Astrocyte (in vitro differentiated cells and primary cell): ENCODE results near the gene RBBP7. TPM values are rescaled to one million over a fixed set of nuclear protein-coding genes. Genes with fewer than 3 reads are reported as not detected.

Source experiments
- DNase-seq: peaks from one replicate; pipeline ENCODE4 v3.0.0-alpha.2; 2010; ENCODE audit warnings: low read depth
- FAIRE-seq: peaks from 2 replicates; lab custom pipeline; 2011; peaks lifted over from hg19 to GRCh38; lab: Jason Lieb, UNC
- H2AFZ ChIP-seq: 2 replicates; pipeline ENCODE4 v1.6.0; 2012; ENCODE audit warnings: low read depth, low read length, inconsistent platforms
- H3K27ac ChIP-seq: 2 replicates; pipeline ENCODE4 v1.5.1; 2011; ENCODE audit warnings: low read depth, low read length, inconsistent platforms
- H3K27me3 ChIP-seq: 2 replicates; pipeline ENCODE4 v1.6.0; 2011; ENCODE audit warnings: low read length, inconsistent platforms; ENCODE audit not compliant: insufficient read depth
- H3K36me3 ChIP-seq: 2 replicates; pipeline ENCODE4 v1.5.1; 2011; ENCODE audit warnings: low read length, inconsistent platforms; ENCODE audit not compliant: insufficient read depth
- H3K4me1 ChIP-seq: 2 replicates; pipeline ENCODE4 v1.5.1; 2011; ENCODE audit warnings: low read length, inconsistent platforms; ENCODE audit not compliant: insufficient read depth
- H3K4me2 ChIP-seq: 2 replicates; pipeline ENCODE4 v1.6.0; 2012; ENCODE audit warnings: low read length, inconsistent platforms
- H3K4me3 ChIP-seq: 2 replicates; pipeline ENCODE4 v1.5.1; 2011; ENCODE audit warnings: low read depth, mild to moderate bottlenecking, low read length, inconsistent platforms; ENCODE audit not compliant: insufficient read depth
- H3K79me2 ChIP-seq: 2 replicates; pipeline ENCODE4 v1.6.0; 2012; ENCODE audit warnings: mild to moderate bottlenecking, low read length, inconsistent platforms; ENCODE audit not compliant: insufficient read depth
- H3K9ac ChIP-seq: 2 replicates; pipeline ENCODE4 v1.6.0; 2012; ENCODE audit warnings: mild to moderate bottlenecking, low read length, inconsistent platforms
- H3K9me3 ChIP-seq: 2 replicates; pipeline ENCODE4 v1.5.1; 2012; ENCODE audit warnings: low read depth, mild to moderate bottlenecking, low read length, inconsistent platforms; ENCODE audit not compliant: insufficient read depth
- H4K20me1 ChIP-seq: 2 replicates; pipeline ENCODE4 v1.6.0; 2012; ENCODE audit warnings: low read length, inconsistent platforms; ENCODE audit not compliant: insufficient read depth
- H3K27ac Mint-ChIP-seq: one replicate; pipeline ENCODE4 v1.8.0; 2021; ENCODE audit warnings: mild to moderate bottlenecking, mixed read lengths; ENCODE audit not compliant: unreplicated experiment
- H3K27me3 Mint-ChIP-seq: one replicate; pipeline ENCODE4 v1.8.0; 2021; ENCODE audit warnings: low read depth, mixed read lengths; ENCODE audit not compliant: unreplicated experiment
- H3K36me3 Mint-ChIP-seq: one replicate; pipeline ENCODE4 v1.8.0; 2021; ENCODE audit warnings: low read depth, mixed read lengths; ENCODE audit not compliant: unreplicated experiment
- H3K4me1 Mint-ChIP-seq: one replicate; pipeline ENCODE4 v1.8.0; 2021; ENCODE audit warnings: low read depth, mixed read lengths; ENCODE audit not compliant: unreplicated experiment
- H3K4me3 Mint-ChIP-seq: one replicate; pipeline ENCODE4 v1.8.0; 2021; ENCODE audit warnings: mild to moderate bottlenecking, moderate library complexity, mixed read lengths; ENCODE audit not compliant: unreplicated experiment
- H3K9me3 Mint-ChIP-seq: one replicate; pipeline ENCODE4 v1.8.0; 2021; ENCODE audit warnings: mild to moderate bottlenecking, mixed read lengths; ENCODE audit not compliant: unreplicated experiment
- CTCF ChIP-seq: IDR thresholded peaks from 2 replicates; pipeline ENCODE4 v1.5.1; 2011; ENCODE audit warnings: low read depth, mild to moderate bottlenecking, inconsistent platforms, low read length, moderate library complexity; ENCODE audit not compliant: insufficient read depth
- EZH2 ChIP-seq: IDR thresholded peaks from 2 replicates; pipeline ENCODE4 v1.6.1; 2012; ENCODE audit warnings: mild to moderate bottlenecking, low read length, inconsistent platforms; ENCODE audit not compliant: insufficient read depth
- total RNA-seq: library from RNA; stranded (reverse); gene quantifications from 2 replicates; pipeline ENCODE4 v1.2.1, GENCODE V29; 2021

The RBBP7 gene
- total RNA-seq, 1 donor from 2014 or later = 86.1 TPM

- Histone ChIP-seq H3K4me1 (no peaks in the 10 kb centered on the region), H3K4me2 (peak overlapping the region; percentile 89), H3K9me3 (no peaks in the 10 kb centered on the region), H2AFZ (no peak overlapping the region), H3K27me3 (no peaks in the 10 kb centered on the region), H3K9ac (no peak overlapping the region), H3K27ac (no peak overlapping the region), H3K4me3 (no peak overlapping the region), H3K79me2 (no peaks in the 10 kb centered on the region), H3K36me3 (no peaks in the 10 kb centered on the region), H4K20me1 (no peaks in the 10 kb centered on the region)
- Mint-ChIP-seq H3K4me3 (no peak overlapping the region), H3K9me3 (no peaks in the 10 kb centered on the region), H3K4me1 (no peaks in the 10 kb centered on the region), H3K36me3 (no peaks in the 10 kb centered on the region), H3K27ac (no peak overlapping the region), H3K27me3 (no peaks in the 10 kb centered on the region)
- no peak for FAIRE-seq
- DNase-seq = no peak
- TF ChIP-seq CTCF = no peak
- TF ChIP-seq EZH2 = no peak
These were observed 13.3 kb upstream of the RBBP7 start for GRCh38 chrX:16883487-16883804.

GRCh38 chrX:16882702-16883486 lies 12.7 kb upstream of the RBBP7 start:
- peak overlapping the region; percentile 87 for H3K4me3 Mint-ChIP-seq
- Histone ChIP-seq H3K4me2 (peak overlapping the region; percentile 89), H3K4me3 (peak overlapping the region; percentile 62), H3K79me2 (no peaks in the 10 kb centered on the region), H3K36me3 (no peaks in the 10 kb centered on the region), H3K9ac (peak overlapping the region; percentile 76), H3K27me3 (no peaks in the 10 kb centered on the region), H2AFZ (peak overlapping the region; percentile 76), H3K9me3 (no peaks in the 10 kb centered on the region), H4K20me1 (no peaks in the 10 kb centered on the region), H3K4me1 (no peaks in the 10 kb centered on the region), H3K27ac (no peak overlapping the region)
- peak overlapping the region; percentile 58 for H3K27ac Mint-ChIP-seq
- DNase-seq (peak; percentile 35), FAIRE-seq (peak; percentile 99)
- no peaks in the 10 kb centered on the region for H3K4me1 Mint-ChIP-seq
- no peaks in the 10 kb centered on the region for H3K36me3 Mint-ChIP-seq
- no peaks in the 10 kb centered on the region for H3K9me3 Mint-ChIP-seq
- TF ChIP-seq CTCF = peak; percentile 75
- TF ChIP-seq EZH2 = no peak
- no peaks in the 10 kb centered on the region for H3K27me3 Mint-ChIP-seq

DNA sequence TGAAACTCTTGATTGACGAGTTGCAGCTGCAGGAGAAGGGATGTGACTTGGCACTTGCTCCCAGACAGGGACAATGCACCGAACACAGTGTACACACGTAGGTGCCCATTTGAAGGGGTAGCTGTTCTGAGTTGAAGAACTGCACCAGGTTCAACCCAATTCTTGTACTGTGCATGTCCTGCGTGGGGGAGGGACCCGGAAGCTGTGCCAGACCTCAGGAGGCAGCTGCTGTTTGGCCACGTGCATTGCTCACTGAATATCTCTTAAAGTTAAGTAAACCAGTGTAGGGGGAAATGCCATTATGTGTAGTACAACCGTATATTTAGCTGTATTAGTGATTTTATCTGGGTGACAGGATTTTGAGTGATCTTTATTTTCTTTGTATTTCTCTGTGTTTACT lies 12.0 kb upstream of the RBBP7 start:
- Histone ChIP-seq H3K9me3 (no peaks in the 10 kb centered on the region), H3K4me2 (peak overlapping the region; percentile 89), H3K36me3 (no peaks in the 10 kb centered on the region), H3K27me3 (no peaks in the 10 kb centered on the region), H2AFZ (peak overlapping the region; percentile 28), H3K79me2 (no peaks in the 10 kb centered on the region), H3K4me1 (no peaks in the 10 kb centered on the region), H3K4me3 (peak overlapping the region; percentile 62), H3K9ac (no peak overlapping the region), H4K20me1 (no peaks in the 10 kb centered on the region), H3K27ac (no peak overlapping the region)
- H3K4me3 Mint-ChIP-seq = peak overlapping the region; percentile 87
- H3K27me3 Mint-ChIP-seq = no peaks in the 10 kb centered on the region
- no peaks in the 10 kb centered on the region for H3K4me1 Mint-ChIP-seq
- H3K27ac Mint-ChIP-seq = no peak overlapping the region
- peak; percentile 5 for FAIRE-seq
- no peaks in the 10 kb centered on the region for H3K36me3 Mint-ChIP-seq
- H3K9me3 Mint-ChIP-seq = no peaks in the 10 kb centered on the region
- no peak for TF ChIP-seq EZH2
- DNase-seq = no peak
